ENCODE measurements around the gene CERT1. TPM values are rescaled to one million over a fixed set of nuclear protein-coding genes. Genes with fewer than 3 reads are reported as not detected.
A peak's percentile ranks its signal among the peaks of the same experiment; 100 is the strongest.

The CERT1 gene
- total and polyA plus RNA-seq, 2 donors (not counting 1 experiment from before 2014, with no cell fraction given) = 18.0 to 36.0 TPM

DNA sequence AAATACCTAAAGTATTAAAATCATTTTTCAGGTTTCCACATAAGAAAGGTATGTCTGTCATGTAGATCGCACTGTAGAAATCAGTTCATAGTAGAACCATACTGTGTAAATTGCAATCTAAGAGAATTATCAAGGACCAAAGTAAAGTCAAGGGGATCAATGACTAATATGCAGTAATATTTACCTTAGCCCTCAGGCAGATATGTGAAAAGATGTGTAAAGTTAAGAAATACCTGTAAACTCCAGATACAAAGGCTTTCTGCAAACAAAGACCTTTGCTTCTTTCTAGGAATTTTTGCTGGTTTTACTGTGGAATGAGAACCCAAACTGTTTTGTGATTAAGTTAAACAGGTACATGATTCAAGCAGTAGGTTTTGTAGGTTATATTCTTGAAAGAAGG, 11.8 kb upstream of the CERT1 start:
- no peak overlapping the region for H3K9ac ChIP-seq (ENCODE audit: insufficient read depth, low read length)
- no peak for DNase-seq (ENCODE audit: low read depth in 2 of 2)
- no peaks in the 10 kb centered on the region for H3K36me3 ChIP-seq (ENCODE audit: control insufficient read depth, insufficient read depth, low read length)
- H3K4me3 ChIP-seq (replicated peaks in 1 of 4; ENCODE audit: control extremely low read depth in 1 of 4, insufficient read depth in 1 of 4, low read depth in 3 of 4, low read length in 4 of 4) = no peak overlapping the region
- no peak overlapping the region for H3K4me2 ChIP-seq (ENCODE audit: extremely low read depth, insufficient read depth, low read length)
- H3K9me3 ChIP-seq (ENCODE audit: control insufficient read depth, insufficient read depth, low read depth, low read length) = no peaks in the 10 kb centered on the region
- no peaks in the 10 kb centered on the region for H3K27me3 ChIP-seq (ENCODE audit: control insufficient read depth, insufficient read depth, low read length)
- H3K27ac ChIP-seq (ENCODE audit: insufficient read depth, low read length) = no peak overlapping the region
- H4K20me1 ChIP-seq (ENCODE audit: control insufficient read depth, extremely low read depth, insufficient read depth, low read length) = no peaks in the 10 kb centered on the region
- no peak overlapping the region for H2AFZ ChIP-seq (ENCODE audit: low read length)
- H3K4me1 ChIP-seq (ENCODE audit: control insufficient read depth, extremely low read depth, insufficient read depth, low read length) = peaks cover 2% of the 10 kb centered on the region
- H3K79me2 ChIP-seq (ENCODE audit: control insufficient read depth, insufficient read depth, low read length) = peaks cover 69% of the 10 kb centered on the region
- TF ChIP-seq, protein P1, sequence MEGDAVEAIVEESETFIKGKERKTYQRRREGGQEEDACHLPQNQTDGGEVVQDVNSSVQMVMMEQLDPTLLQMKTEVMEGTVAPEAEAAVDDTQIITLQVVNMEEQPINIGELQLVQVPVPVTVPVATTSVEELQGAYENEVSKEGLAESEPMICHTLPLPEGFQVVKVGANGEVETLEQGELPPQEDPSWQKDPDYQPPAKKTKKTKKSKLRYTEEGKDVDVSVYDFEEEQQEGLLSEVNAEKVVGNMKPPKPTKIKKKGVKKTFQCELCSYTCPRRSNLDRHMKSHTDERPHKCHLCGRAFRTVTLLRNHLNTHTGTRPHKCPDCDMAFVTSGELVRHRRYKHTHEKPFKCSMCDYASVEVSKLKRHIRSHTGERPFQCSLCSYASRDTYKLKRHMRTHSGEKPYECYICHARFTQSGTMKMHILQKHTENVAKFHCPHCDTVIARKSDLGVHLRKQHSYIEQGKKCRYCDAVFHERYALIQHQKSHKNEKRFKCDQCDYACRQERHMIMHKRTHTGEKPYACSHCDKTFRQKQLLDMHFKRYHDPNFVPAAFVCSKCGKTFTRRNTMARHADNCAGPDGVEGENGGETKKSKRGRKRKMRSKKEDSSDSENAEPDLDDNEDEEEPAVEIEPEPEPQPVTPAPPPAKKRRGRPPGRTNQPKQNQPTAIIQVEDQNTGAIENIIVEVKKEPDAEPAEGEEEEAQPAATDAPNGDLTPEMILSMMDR (conservative IDR thresholded peaks at IDR 0.05 in 1 of 2, IDR thresholded peaks at IDR 0.05 in 1 of 2; ENCODE audit: low read depth in 1 of 2, low read length in 2 of 2) = no peak
- no peak for TF ChIP-seq EZH2 (IDR thresholded peaks at IDR 0.05; ENCODE audit: low read length, missing control alignments)

DNA sequence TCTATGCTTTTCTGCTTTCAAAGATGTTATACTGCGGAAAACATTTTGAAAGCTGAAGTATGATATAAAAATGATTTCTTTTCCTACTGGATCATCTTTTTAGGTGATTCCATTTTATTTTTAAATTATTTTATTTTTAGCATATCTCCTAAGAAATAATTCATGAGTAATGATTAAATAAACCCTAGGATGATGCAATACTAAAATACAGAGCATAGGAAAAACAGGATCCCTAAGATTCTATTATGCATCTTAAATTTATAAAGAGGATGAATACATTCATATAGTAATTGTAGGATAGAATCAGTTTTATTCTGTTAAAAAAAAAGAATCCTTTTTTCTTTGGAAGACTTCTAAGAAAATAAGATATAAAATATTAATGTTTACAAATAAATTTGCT, 11.1 kb upstream of the CERT1 start:
- Histone ChIP-seq H3K4me3 (replicated peaks in 1 of 4; ENCODE audit: control extremely low read depth in 1 of 4, insufficient read depth in 1 of 4, low read depth in 3 of 4, low read length in 4 of 4) (no peak overlapping the region), H3K36me3 (ENCODE audit: control insufficient read depth, insufficient read depth, low read length) (no peaks in the 10 kb centered on the region), H3K79me2 (ENCODE audit: control insufficient read depth, insufficient read depth, low read length) (peaks cover 76% of the 10 kb centered on the region), H3K27ac (ENCODE audit: insufficient read depth, low read length) (no peak overlapping the region), H3K4me2 (ENCODE audit: extremely low read depth, insufficient read depth, low read length) (no peak overlapping the region), H2AFZ (ENCODE audit: low read length) (no peak overlapping the region), H3K27me3 (ENCODE audit: control insufficient read depth, insufficient read depth, low read length) (no peaks in the 10 kb centered on the region), H3K4me1 (ENCODE audit: control insufficient read depth, extremely low read depth, insufficient read depth, low read length) (peaks cover 2% of the 10 kb centered on the region), H3K9ac (ENCODE audit: insufficient read depth, low read length) (no peak overlapping the region), H3K9me3 (ENCODE audit: control insufficient read depth, insufficient read depth, low read depth, low read length) (no peaks in the 10 kb centered on the region), H4K20me1 (ENCODE audit: control insufficient read depth, extremely low read depth, insufficient read depth, low read length) (no peaks in the 10 kb centered on the region)
- DNase-seq (ENCODE audit: low read depth in 2 of 2) = peak in 1 of 2 donors; percentile 31
- no peak for TF ChIP-seq EZH2 (IDR thresholded peaks at IDR 0.05; ENCODE audit: low read length, missing control alignments)
- TF ChIP-seq, protein P1 (conservative IDR thresholded peaks at IDR 0.05 in 1 of 2, IDR thresholded peaks at IDR 0.05 in 1 of 2; ENCODE audit: low read depth in 1 of 2, low read length in 2 of 2) = no peak

DNA sequence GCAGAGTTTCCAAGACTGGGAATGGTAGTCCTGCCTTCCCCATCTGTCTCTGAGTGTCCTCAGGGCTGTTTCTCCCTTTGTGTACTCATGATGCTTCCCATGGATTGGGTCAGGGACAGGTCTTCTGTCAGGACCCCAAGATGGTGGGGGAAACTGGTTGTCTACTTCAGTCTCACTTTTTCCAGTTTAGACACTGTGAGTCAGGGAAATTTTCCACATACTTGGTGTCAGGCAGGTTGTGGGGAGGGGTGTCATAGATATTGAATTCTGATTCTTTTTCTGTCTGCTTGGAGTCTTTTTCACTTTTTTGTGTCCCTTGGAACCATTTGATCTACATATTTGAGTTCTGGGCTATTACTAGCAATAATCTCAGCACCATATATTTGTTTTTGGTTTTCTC, 10.6 kb upstream of the CERT1 start:
- H3K36me3 ChIP-seq (ENCODE audit: control insufficient read depth, insufficient read depth, low read length) = no peaks in the 10 kb centered on the region

More for the DNA sequence above, 10.6 kb upstream of the CERT1 start:
- no peak overlapping the region for H3K4me3 ChIP-seq (replicated peaks in 1 of 4; ENCODE audit: control extremely low read depth in 1 of 4, insufficient read depth in 1 of 4, low read depth in 3 of 4, low read length in 4 of 4)
- no peak overlapping the region for H3K27ac ChIP-seq (ENCODE audit: insufficient read depth, low read length)
- peaks cover 78% of the 10 kb centered on the region for H3K79me2 ChIP-seq (ENCODE audit: control insufficient read depth, insufficient read depth, low read length)
- H3K4me2 ChIP-seq (ENCODE audit: extremely low read depth, insufficient read depth, low read length) = no peak overlapping the region
- peaks cover 2% of the 10 kb centered on the region for H3K4me1 ChIP-seq (ENCODE audit: control insufficient read depth, extremely low read depth, insufficient read depth, low read length)
- no peak overlapping the region for H2AFZ ChIP-seq (ENCODE audit: low read length)
- peak in 1 of 2 donors; percentile 64 for DNase-seq (ENCODE audit: low read depth in 2 of 2)
- H4K20me1 ChIP-seq (ENCODE audit: control insufficient read depth, extremely low read depth, insufficient read depth, low read length) = no peaks in the 10 kb centered on the region
- no peak overlapping the region for H3K9ac ChIP-seq (ENCODE audit: insufficient read depth, low read length)
- H3K9me3 ChIP-seq (ENCODE audit: control insufficient read depth, insufficient read depth, low read depth, low read length) = no peaks in the 10 kb centered on the region
- no peak for TF ChIP-seq EZH2 (IDR thresholded peaks at IDR 0.05; ENCODE audit: low read length, missing control alignments)
- TF ChIP-seq, protein P1 (conservative IDR thresholded peaks at IDR 0.05 in 1 of 2, IDR thresholded peaks at IDR 0.05 in 1 of 2; ENCODE audit: low read depth in 1 of 2, low read length in 2 of 2) = no peak
- no peaks in the 10 kb centered on the region for H3K27me3 ChIP-seq (ENCODE audit: control insufficient read depth, insufficient read depth, low read length)

Measured in fibroblast of lung (primary cell).